ENCODE results near the gene CRB3.

- TF ChIP-seq CTCF (IDR thresholded peaks at IDR 0.05) (no peak), POLR2A (IDR thresholded peaks at IDR 0.05) (no peak), POLR2AphosphoS5 (IDR thresholded peaks at IDR 0.05) (no peak)
Observed at GRCh38 chr19:6451583-6452222, 12.4 kb upstream of the CRB3 start.

Data from stomach (tissue), 4 donors.